Activated CD8-positive, alpha-beta memory T cell treated with anti-CD3 and anti-CD28 coated beads, Interleukin-2, amount 50 U/mL, for 1 hour (primary cell): ENCODE measurements around the gene ZBTB7C.

Experiments used
- DNase-seq: peaks from one replicate; pipeline ENCODE4 v3.0.0-alpha.2; 2020; ENCODE audit errors: extremely low read depth

ZBTB7C gene

GRCh38 chr18:48091869-48092497, 317.2 kb downstream of the ZBTB7C start:
- no peak for DNase-seq

- DNase-seq = no peak
Observed at GRCh38 chr18:48090702-48091101, 318.5 kb downstream of the ZBTB7C start.

DNA sequence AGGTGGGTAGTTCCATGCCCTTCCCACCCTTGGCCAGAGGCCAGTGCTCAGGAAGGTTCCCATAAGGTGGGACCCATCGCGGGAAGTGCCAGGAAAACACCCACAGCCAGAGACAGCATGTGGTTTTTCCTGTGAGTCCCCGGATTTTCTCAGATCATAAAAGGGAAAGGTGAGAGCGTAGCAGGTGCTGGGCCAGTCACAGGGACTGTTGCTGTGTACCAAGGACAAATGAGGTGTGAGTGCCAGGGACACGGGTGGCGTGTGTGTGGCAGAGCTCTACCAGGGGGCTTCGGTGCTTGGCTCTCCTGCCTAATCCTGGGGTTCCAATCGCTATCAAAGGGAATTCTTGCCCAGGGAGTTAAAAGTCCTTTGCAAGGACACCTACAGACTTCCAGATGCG, 319.2 kb downstream of the ZBTB7C start:
- DNase-seq = no peak

GRCh38 chr18:48085781-48086487, 323.2 kb downstream of the ZBTB7C start:
- no peak for DNase-seq

DNA sequence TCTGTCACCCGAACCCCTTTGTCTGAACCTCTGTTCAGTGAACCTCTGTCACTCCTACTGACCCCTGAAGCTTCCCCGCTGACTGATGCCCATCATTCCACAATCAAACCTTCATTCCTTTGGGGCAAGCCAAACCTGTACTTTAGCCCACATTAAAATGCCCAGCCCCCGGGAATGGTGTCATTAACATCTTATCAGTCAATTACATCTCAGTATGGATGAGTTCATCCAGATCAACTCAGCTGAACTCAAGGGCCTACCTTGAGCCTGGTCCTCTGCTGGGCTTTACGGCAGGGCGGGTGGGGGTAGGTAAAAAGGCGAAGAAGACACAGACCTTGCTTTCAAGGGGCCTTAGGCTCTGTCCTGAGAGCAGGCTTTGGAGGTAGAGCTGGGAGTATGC, 324.3 kb downstream of the ZBTB7C start:
- no peak for DNase-seq

- DNase-seq = no peak
Observed at GRCh38 chr18:48084041-48084757, 325.0 kb downstream of the ZBTB7C start.

DNA sequence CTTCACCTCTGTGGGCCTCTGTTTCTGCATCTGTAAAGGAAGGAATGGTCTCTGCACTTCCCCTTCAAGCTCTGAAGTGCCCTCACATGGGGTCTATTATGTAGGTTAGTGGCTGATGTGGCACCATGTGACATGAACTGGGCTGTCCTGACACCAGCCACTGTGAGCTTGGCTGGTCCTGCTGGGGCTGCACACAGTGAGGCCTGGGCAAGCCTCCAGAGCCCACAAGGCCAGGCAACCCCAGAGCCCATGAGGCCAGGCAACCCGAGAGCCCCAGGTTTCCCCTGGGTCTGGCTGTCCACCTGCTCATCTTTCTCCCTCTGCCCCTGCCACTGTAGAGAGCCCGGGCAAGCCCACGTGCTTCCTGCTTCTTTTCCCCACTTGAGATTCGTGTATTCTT, 328.6 kb downstream of the ZBTB7C start:
- DNase-seq = no peak

DNA sequence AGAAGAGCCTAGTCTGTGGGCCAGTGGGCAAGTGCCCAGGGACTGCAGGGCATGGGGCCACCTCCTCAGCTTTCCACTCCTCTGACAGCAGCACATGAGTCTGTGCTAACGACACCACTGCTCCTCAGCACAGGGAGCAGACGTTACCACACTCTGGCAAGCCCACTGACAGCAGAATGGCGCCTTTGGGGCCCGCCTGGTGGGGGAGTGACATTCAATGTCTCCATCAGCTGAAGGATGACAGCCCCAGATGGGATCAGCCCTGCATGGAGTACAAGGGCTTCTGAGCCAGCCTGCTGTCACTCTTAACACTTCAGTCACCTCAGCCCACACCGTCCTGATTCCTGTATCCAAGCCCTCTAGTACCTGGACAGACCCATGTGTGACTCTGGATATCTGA, 329.3 kb downstream of the ZBTB7C start:
- DNase-seq = no peak

GRCh38 chr18:48078448-48078847, 330.7 kb downstream of the ZBTB7C start:
- DNase-seq = no peak

DNA sequence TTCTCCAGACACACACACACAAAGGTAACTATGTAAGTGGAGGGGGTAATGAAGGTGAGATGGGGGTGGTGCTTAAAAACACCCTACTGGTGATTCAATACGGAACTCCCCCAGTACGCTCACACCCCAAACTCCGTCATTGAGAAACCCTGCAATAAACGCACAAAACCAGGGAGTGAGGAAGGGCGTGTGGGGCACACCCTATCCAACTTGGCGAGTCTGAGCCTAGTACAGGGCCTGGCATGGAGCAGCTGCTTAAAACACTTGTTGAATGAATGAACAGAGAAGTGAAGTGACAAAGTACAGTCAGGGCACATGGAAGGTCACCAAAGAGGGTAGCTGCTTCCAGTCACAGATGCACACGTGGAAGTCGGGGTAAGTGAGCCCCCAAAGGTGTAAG, 331.9 kb downstream of the ZBTB7C start:
- no peak for DNase-seq

DNA sequence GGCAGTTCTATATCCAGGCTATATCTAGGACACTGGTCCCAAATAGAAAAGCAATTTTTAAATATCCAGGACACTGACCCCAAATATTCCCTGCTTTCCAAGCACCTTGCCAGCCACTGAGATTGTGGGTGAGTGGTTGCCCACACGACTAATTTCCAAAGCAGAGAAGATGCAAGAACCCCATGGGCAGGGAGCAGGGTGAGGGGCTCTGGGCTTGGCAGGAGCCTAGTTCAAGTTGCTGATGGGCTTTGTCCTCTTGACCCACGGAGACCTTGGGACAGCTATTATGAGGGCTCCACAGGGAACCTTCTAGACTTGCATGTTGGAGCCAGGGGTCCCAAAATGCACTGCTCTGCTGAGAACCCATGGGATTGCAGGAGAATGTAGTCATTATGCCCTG, 332.7 kb downstream of the ZBTB7C start:
- DNase-seq = no peak

DNA sequence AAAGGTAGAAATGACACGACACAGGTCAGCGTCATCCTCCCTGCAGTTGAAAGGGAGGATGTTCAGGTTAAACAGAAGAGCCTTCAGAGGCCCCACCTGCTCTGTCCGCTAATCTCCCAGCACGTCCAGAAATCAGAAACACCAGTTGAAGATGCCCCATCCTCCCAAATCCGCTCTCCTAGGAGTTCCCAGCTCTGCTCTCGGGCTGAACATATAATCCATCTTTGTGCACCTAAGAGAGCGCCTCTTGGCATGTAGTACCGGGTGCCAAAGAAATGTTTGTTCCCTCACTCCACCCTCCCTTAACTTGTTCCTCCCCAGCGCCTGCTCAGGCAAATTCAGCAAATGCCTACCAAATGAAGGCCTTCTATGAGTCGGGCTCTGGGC, 333.5 kb downstream of the ZBTB7C start:
- DNase-seq = no peak

GRCh38 chr18:48074929-48075706, 334.1 kb downstream of the ZBTB7C start:
- no peak for DNase-seq

GRCh38 chr18:48073211-48073930, 335.8 kb downstream of the ZBTB7C start:
- DNase-seq = no peak

DNA sequence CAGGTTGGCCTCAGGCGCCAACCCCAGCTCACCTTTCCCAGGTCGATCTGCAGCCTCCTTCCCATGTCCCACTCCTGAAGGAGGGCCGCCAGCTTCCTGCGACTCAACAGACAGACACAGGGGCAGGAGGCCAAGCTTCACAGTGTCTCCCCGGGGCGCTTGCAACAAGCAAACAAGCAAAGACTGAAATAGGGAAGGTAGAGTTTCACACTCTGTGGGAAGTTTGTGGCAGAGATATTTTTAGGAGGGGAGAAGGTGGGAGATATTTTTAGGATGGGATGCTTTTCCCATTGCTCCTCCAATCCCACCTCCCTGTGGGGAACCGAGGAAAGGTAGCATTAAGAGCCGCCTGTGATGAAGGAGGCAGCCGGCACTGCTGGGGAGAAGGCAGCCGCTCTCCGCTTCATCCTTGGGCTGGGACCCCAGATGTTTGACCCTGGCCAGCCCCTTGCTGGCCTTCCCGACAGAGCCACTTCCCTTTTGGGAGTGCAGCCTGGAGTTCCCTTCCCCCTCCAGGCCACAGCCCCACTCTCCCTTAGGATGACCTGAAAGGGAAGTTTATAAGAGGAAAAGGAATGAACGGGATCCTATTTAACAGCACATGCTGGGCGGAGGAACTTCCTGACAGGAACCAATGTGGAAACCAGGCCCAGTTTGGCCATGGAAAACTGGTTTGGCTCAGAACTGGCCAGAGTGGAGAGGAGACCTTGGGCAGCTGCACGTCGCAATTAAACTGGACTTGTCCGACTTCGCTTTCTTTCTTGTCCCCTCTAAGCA, 336.6 kb downstream of the ZBTB7C start:
- no peak for DNase-seq

DNA sequence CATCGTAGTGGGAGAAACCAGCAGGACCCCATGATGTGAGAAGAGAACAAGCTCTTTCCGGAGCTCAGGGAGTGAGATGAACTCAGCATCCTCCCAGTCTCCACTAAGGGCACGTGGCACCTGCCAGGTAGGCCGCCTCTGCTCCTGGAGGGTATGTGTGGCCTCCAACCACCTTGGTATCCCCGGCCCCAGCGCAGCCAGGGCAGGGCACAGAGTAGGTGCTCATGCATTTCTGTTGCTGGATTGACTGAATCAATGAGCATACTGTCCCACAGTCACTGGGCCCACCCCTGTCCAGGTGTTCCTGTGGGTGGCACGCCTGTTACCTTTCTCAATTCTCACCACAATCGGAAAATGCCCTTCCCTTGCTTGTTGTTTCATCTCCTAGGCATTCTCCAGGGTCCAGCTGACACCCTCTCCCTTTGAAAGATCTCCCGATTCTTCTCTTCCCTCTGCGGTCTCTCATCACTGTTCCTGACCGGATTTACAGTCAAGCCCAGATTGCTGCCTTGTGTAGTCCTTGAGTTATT, 340.2 kb downstream of the ZBTB7C start:
- no peak for DNase-seq

DNA sequence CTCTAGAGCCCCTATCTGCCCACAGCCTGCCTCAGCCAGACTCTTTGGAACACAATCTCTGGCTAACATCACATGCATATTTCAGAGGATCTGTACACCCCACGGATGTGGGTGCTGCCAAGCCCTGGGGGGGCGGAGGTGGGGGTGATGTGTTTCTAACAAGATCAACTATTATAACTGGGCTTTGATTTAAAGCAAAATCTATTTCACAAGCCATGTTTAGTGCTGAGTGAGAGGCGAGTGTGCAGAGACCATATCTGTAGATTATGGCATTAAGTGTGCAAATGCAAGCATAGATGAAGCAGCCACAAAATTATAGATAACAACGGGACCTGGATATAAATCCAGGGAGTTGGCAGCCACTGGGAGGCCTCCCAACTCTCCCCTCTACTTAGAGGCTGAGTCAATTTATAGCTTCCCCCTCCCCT, 342.9 kb downstream of the ZBTB7C start:
- no peak for DNase-seq

DNA sequence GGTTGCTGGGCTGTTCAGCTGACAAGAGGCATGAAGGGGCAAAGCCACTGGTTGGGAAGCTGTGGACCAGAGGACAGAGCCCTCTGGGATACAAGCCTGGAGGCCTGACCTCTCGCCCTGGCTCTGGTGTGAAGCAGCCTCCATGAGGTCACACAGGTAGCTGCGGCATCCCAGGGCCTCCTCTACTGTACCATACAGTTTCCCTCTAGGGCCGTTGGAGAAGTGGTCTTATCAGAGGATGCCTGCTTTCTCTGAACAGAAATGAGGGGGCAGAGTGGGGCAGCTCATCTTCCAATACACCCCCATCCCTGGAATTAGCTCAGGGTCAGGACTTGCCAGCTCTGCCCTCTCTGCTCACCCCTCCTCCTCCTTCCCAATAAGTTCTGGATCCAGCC, 343.6 kb downstream of the ZBTB7C start:
- DNase-seq = no peak

DNA sequence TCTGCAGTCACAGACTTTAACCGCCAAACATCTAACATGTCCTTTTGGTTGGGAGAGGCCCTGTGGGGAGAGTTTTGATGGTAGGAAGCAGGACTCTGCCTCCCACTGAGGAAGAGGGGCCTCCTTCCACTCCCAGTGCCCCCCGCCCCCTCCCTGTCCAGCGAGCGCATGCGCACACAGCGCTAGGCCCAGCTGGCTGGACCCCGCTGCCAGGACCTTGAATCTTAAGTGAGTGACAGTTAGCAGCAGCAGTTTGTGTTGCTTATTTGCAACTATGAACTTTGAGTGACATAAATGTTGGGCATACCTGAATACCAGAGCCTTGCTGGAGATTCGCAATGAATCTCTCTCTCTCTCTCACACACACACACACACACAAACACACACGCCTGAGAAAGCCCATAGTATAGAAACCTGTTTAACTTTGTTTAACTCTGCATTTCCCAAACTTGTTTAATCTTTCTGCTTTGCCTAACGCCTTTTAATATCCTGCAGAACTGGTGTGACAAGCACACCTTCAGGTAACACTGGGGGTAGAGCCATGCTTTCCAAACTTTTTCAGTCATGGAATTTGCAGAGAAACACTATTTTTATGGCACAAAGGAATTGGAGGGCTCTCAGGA, 344.1 kb downstream of the ZBTB7C start:
- DNase-seq = no peak
